Hepatocyte (in vitro differentiated cells): ENCODE measurements around the gene LRRC3. TPM values are rescaled to one million over a fixed set of nuclear protein-coding genes. Genes with fewer than 3 reads are reported as not detected.

ENCODE experiments used
- DNase-seq: peaks from one replicate; pipeline ENCODE4 v3.0.0-alpha.2; 2016; ENCODE audit warnings: low spot score
- H2AFZ ChIP-seq: fragments of 200-600 bp; sonication (generic); 2 replicates; pipeline ENCODE4 v1.6.0; 2016; ENCODE audit warnings: antibody characterized with exemption, mild to moderate bottlenecking
- H3K27ac ChIP-seq: fragments of 200-600 bp; sonication (generic); 2 replicates; pipeline ENCODE4 v1.5.1; 2016; ENCODE audit warnings: mild to moderate bottlenecking
- H3K27me3 ChIP-seq: fragments of 200-600 bp; sonication (generic); 2 replicates; pipeline ENCODE4 v1.6.1; 2016
- H3K36me3 ChIP-seq: fragments of 200-600 bp; sonication (generic); replicated peaks from 2 replicates; pipeline ENCODE4 v1.5.1; 2016; ENCODE audit warnings: low read depth; ENCODE audit not compliant: insufficient read depth
- H3K4me1 ChIP-seq: fragments of 200-600 bp; sonication (generic); 2 replicates; pipeline ENCODE4 v1.5.1; 2016; ENCODE audit warnings: mild to moderate bottlenecking, moderate library complexity; ENCODE audit not compliant: insufficient read depth
- H3K4me2 ChIP-seq: fragments of 200-600 bp; sonication (generic); 2 replicates; pipeline ENCODE4 v1.6.0; 2016
- H3K4me3 ChIP-seq: fragments of 200-600 bp; sonication (generic); 2 replicates; pipeline ENCODE4 v1.5.1; 2016; ENCODE audit warnings: mild to moderate bottlenecking
- H3K79me2 ChIP-seq: fragments of 200-600 bp; sonication (generic); 2 replicates; pipeline ENCODE4 v1.6.0; 2017; ENCODE audit warnings: mild to moderate bottlenecking
- H3K9me2 ChIP-seq: fragments of 200-600 bp; sonication (generic); replicated peaks from 2 replicates; pipeline ENCODE4 v1.6.0; 2017; ENCODE audit warnings: mild to moderate bottlenecking; ENCODE audit not compliant: insufficient read depth
- H3K9me3 ChIP-seq: fragments of 200-600 bp; sonication (generic); 2 replicates; pipeline ENCODE4 v1.5.1; 2016; ENCODE audit warnings: low read depth, mild to moderate bottlenecking
- H4K20me1 ChIP-seq: fragments of 200-600 bp; sonication (generic); 2 replicates; pipeline ENCODE4 v1.6.0; 2016; ENCODE audit warnings: mild to moderate bottlenecking; ENCODE audit not compliant: insufficient read depth, poor library complexity, severe bottlenecking
- EZH2 ChIP-seq: fragments of 200-600 bp; sonication (generic); IDR thresholded peaks from 2 replicates; pipeline ENCODE4 v1.6.1; 2016; ENCODE audit warnings: antibody characterized with exemption, mild to moderate bottlenecking, borderline replicate concordance
- EZH2phosphoT487 ChIP-seq: fragments of 200-600 bp; sonication (generic); IDR thresholded peaks from one replicate; pipeline ENCODE4 v1.6.1; 2018; ENCODE audit warnings: antibody characterized with exemption, mild to moderate bottlenecking, low read depth, moderate library complexity; ENCODE audit not compliant: unreplicated experiment, severe bottlenecking
- WGBS: methylation state at CpG from one replicate; pipeline ENCODE4 v1.1.6; 2016; ENCODE audit warnings: low lambda C conversion rate; ENCODE audit errors: missing lambda C conversion rate; 5-methylcytosine and 5-hydroxymethylcytosine counted together
- polyA plus RNA-seq: library from polyadenylated mRNA; unstranded; fragments of >200 nt; fragmentation: Nextera tagmentation; extraction: Ambion mirVana; gene quantifications from 2 replicates; pipeline ENCODE4 v1.2.1, GENCODE V29; 2016
- total RNA-seq: library from RNA; depleted of rRNA; stranded (reverse); fragments of >200 nt; gene quantifications from 2 replicates; pipeline ENCODE4 v1.2.3, GENCODE V29; 2014
- TF ChIP-seq, protein P1 (sequence below): fragments of 200-600 bp; sonication (generic); IDR thresholded peaks from 2 replicates; pipeline ENCODE4 v1.5.1; 2016; ENCODE audit warnings: antibody characterized with exemption, mild to moderate bottlenecking; ENCODE audit not compliant: poor library complexity

LRRC3 gene
- total and polyA plus RNA-seq, 2 experiments from 2014 or later = 7.2 to 7.3 TPM

DNA sequence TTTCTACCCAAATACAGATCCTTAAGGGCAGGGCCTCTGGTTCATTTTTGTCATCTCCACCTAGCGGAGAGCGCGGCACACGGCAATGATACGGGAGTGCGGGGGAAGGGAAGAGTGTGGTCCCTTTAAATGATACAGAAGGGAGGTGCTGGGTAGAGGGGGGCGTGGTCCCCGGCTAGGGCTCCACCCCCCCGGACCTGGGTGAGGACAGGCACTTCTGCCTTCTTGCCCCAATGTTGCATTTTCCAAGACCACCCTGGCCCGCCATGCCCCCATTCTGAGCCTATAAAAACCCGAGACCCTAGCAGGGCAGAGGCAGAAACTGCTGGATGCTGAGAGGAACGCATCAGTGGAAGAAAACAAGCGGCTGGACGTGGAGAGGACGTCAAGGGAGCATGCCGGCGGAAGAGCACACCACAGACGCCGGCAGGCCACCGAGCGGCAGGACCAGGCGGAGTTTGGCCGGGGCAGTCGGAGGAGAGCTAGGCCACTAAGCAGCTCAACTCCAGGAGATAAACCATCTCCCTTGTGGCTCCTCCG is 30.0 kb downstream of the LRRC3 start:
- H3K4me3 ChIP-seq = peak overlapping the region; percentile 50

DNA sequence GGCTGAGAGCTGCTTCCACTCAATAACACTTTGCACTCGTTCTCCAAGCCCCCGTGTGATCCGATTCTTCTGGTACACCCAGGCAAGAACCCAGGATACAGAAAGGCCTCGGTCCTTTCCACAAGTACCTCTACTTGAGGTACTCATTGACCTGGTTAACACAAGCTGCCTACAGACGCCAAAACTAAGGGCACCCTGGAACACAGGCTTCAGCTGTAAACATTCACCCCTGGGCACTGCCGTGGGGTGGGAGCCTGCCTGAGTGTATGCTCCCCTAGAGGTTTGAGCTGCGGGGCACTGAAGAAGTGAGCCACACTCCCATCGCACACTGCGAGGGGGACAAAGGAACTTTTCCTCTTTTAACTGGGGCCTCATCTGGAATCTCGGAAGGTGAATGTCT is 30.5 kb downstream of the LRRC3 start:
- Histone ChIP-seq H3K79me2 (peaks cover 8% of the 10 kb centered on the region), H3K27ac (peak overlapping the region; percentile 70), H3K4me1 (peaks cover 6% of the 10 kb centered on the region), H3K9me3 (no peaks in the 10 kb centered on the region), H3K27me3 (no peaks in the 10 kb centered on the region), H3K36me3 (no peaks in the 10 kb centered on the region), H2AFZ (peak overlapping the region; percentile 75), H3K4me3 (peak overlapping the region; percentile 50), H4K20me1 (no peaks in the 10 kb centered on the region), H3K9me2 (no peaks in the 10 kb centered on the region), H3K4me2 (peak overlapping the region; percentile 77)
- no peak for TF ChIP-seq EZH2
- TF ChIP-seq EZH2phosphoT487 = no peak
- TF ChIP-seq, protein P1, sequence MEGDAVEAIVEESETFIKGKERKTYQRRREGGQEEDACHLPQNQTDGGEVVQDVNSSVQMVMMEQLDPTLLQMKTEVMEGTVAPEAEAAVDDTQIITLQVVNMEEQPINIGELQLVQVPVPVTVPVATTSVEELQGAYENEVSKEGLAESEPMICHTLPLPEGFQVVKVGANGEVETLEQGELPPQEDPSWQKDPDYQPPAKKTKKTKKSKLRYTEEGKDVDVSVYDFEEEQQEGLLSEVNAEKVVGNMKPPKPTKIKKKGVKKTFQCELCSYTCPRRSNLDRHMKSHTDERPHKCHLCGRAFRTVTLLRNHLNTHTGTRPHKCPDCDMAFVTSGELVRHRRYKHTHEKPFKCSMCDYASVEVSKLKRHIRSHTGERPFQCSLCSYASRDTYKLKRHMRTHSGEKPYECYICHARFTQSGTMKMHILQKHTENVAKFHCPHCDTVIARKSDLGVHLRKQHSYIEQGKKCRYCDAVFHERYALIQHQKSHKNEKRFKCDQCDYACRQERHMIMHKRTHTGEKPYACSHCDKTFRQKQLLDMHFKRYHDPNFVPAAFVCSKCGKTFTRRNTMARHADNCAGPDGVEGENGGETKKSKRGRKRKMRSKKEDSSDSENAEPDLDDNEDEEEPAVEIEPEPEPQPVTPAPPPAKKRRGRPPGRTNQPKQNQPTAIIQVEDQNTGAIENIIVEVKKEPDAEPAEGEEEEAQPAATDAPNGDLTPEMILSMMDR = no peak
- DNase-seq = no peak
- WGBS = 53% methylated on average over 10 of the region's 10 CpGs

More for the DNA sequence above, 30.0 kb downstream of the LRRC3 start:
- Histone ChIP-seq H3K79me2 (peaks cover 8% of the 10 kb centered on the region), H3K9me3 (no peaks in the 10 kb centered on the region), H3K4me2 (peak overlapping the region; percentile 77), H4K20me1 (no peaks in the 10 kb centered on the region), H3K27ac (peak overlapping the region; percentile 70), H3K4me1 (peaks cover 5% of the 10 kb centered on the region), H3K9me2 (no peaks in the 10 kb centered on the region), H3K27me3 (no peaks in the 10 kb centered on the region), H2AFZ (peak overlapping the region; percentile 75), H3K36me3 (no peaks in the 10 kb centered on the region)
- WGBS = 38% methylated on average over 25 of the region's 25 CpGs
- DNase-seq = peak; percentile 75
- TF ChIP-seq EZH2phosphoT487 = no peak
- TF ChIP-seq, protein P1 = peak; percentile 43

DNA sequence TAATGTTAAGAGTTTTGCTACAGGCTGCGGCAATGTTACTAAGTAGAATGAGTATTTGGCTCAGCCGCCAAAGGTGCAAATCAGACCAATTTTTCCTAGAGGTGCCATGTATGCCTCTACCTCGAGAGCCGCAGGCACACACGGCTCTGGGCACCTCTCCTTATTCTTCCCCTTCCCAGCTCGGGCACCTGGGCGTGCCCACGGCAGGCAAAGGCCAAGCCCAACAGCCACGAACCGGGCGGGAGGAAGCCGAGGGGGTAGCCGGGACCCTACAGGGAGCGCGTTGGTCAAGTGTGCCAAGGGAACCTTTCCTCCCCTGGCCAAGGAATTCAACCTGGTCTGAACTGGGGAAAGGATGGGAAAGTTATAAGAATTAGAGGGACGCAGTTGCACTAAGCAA is 31.0 kb downstream of the LRRC3 start:
- TF ChIP-seq EZH2 = no peak
- TF ChIP-seq EZH2phosphoT487 = no peak
- TF ChIP-seq, protein P1 = no peak
- Histone ChIP-seq H3K4me3 (peak overlapping the region; percentile 50), H3K27me3 (no peaks in the 10 kb centered on the region), H3K27ac (peak overlapping the region; percentile 70), H3K9me2 (no peaks in the 10 kb centered on the region), H2AFZ (no peak overlapping the region), H3K79me2 (peaks cover 8% of the 10 kb centered on the region), H3K36me3 (no peaks in the 10 kb centered on the region), H3K4me1 (peaks cover 6% of the 10 kb centered on the region), H4K20me1 (no peaks in the 10 kb centered on the region), H3K4me2 (peak overlapping the region; percentile 77), H3K9me3 (no peaks in the 10 kb centered on the region)
- WGBS = 69% methylated on average over 16 of the region's 16 CpGs
- DNase-seq = no peak
